GM18951 (cell line): ENCODE measurements around the gene FGF14.
"Not testable (repeated sequence)": the region's sequence is repeated elsewhere in the genome, so short reads cannot be mapped to it uniquely, and the experiment has no call there.

ENCODE experiments used
- POLR2A ChIP-seq: IDR thresholded peaks from 4 replicates; pipeline ENCODE4 v1.6.1; 2011; ENCODE audit warnings: mild to moderate bottlenecking; ENCODE audit not compliant: insufficient read length, insufficient read depth; ENCODE audit errors: extremely low read depth
- in situ Hi-C: fragments of 300-500 bp; cut with MboI; formaldehyde crosslinking; loops from one replicate; pipeline ENCODE4 v1.12.0; 2022; ENCODE audit warnings: low sequenced_read_pairs, mixed read lengths, inconsistent platforms; ENCODE audit not compliant: unreplicated experiment

Gene FGF14

GRCh38 chr13:102073251-102073650 lies 328.6 kb downstream of the FGF14 start:
- TF ChIP-seq POLR2A: no peak
- in situ Hi-C loops: no loop called here

GRCh38 chr13:102071711-102072110 lies 330.1 kb downstream of the FGF14 start:
- in situ Hi-C loops: no loop called here
- TF ChIP-seq POLR2A: no peak

GRCh38 chr13:102068323-102068722 lies 333.5 kb downstream of the FGF14 start:
- in situ Hi-C loops: not testable (repeated sequence)

- in situ Hi-C loops: no loop called here
Measured at GRCh38 chr13:102055090-102055779, 346.6 kb downstream of the FGF14 start.

GRCh38 chr13:102049853-102050252 lies 352.0 kb downstream of the FGF14 start:
- no peak for TF ChIP-seq POLR2A
- in situ Hi-C loops: no loop called here

More at GRCh38 chr13:102055090-102055779, 346.6 kb downstream of the FGF14 start:
- no peak for TF ChIP-seq POLR2A

- TF ChIP-seq POLR2A: no peak
- in situ Hi-C loops: no loop called here
Measured at GRCh38 chr13:102045731-102046130, 356.1 kb downstream of the FGF14 start.

- in situ Hi-C loops: no loop called here
- no peak for TF ChIP-seq POLR2A
Measured at GRCh38 chr13:102042746-102043145, 359.1 kb downstream of the FGF14 start.

GRCh38 chr13:102041544-102041943 lies 360.3 kb downstream of the FGF14 start:
- no peak for TF ChIP-seq POLR2A
- in situ Hi-C loops: no loop called here

GRCh38 chr13:102040812-102041211 lies 361.0 kb downstream of the FGF14 start:
- in situ Hi-C loops: no loop called here
- no peak for TF ChIP-seq POLR2A

- no peak for TF ChIP-seq POLR2A
- in situ Hi-C loops: no loop called here
Measured at GRCh38 chr13:102039264-102039663, 362.6 kb downstream of the FGF14 start.

GRCh38 chr13:102038787-102039186 lies 363.1 kb downstream of the FGF14 start:
- in situ Hi-C loops: no loop called here
- no peak for TF ChIP-seq POLR2A

GRCh38 chr13:102035969-102036368 lies 365.9 kb downstream of the FGF14 start:
- no peak for TF ChIP-seq POLR2A
- in situ Hi-C loops: no loop called here

- no peak for TF ChIP-seq POLR2A
- in situ Hi-C loops: no loop called here
Measured at GRCh38 chr13:102033857-102034331, 368.0 kb downstream of the FGF14 start.

GRCh38 chr13:102033386-102033785 lies 368.5 kb downstream of the FGF14 start:
- TF ChIP-seq POLR2A: no peak
- in situ Hi-C loops: no loop called here
